Lung (tissue), 12 donors: ENCODE results near the gene ENSA. TPM values are rescaled to one million over a fixed set of nuclear protein-coding genes. Genes with fewer than 3 reads are reported as not detected.

Source experiments
- ATAC-seq: fragments of 200-7000 bp; cut with Tn5 transposase; one replicate; pipeline ENCODE4 v1.9.1; 2020; ENCODE audit warnings: moderate number of reproducible peaks; ENCODE audit not compliant: insufficient read depth, low FRiP score
- DNase-seq, 3 donors: peaks; one replicate each; pipeline ENCODE4 v3.0.0-alpha.2; 2013 to 2017
- H3K27ac ChIP-seq, 2 donors: one replicate each; pipeline ENCODE4 v1.5.1; 2013; ENCODE audit warnings: mild to moderate bottlenecking in 2 of 2, moderate library complexity in 2 of 2, control low read depth in 1 of 2, inconsistent platforms in 1 of 2, low read depth in 1 of 2, low read length in 1 of 2
- H3K27me3 ChIP-seq, 3 donors: one replicate each; pipeline ENCODE4 v1.5.1; 2013; ENCODE audit warnings: low read length in 2 of 3; ENCODE audit not compliant: control insufficient read depth in 3 of 3, insufficient read depth in 3 of 3
- H3K36me3 ChIP-seq, 4 donors: one replicate each; pipeline ENCODE4 v1.5.1; 2013; ENCODE audit warnings: low read length in 4 of 4, mild to moderate bottlenecking in 1 of 4, moderate library complexity in 1 of 4; ENCODE audit not compliant: control insufficient read depth in 4 of 4, insufficient read depth in 4 of 4
- H3K4me1 ChIP-seq, 5 donors: one replicate each; pipeline ENCODE4 v1.5.1; 2013; ENCODE audit warnings: low read length in 5 of 5, mild to moderate bottlenecking in 2 of 5, moderate library complexity in 1 of 5; ENCODE audit not compliant: control insufficient read depth in 5 of 5, insufficient read depth in 5 of 5
- H3K4me3 ChIP-seq: one replicate; pipeline ENCODE4 v1.5.1; 2013; ENCODE audit warnings: mild to moderate bottlenecking, control low read depth, moderate library complexity
- H3K9ac ChIP-seq, 2 donors: one replicate each; pipeline ENCODE4 v1.5.1; 2013; ENCODE audit warnings: low read length in 2 of 2, control low read depth in 1 of 2; ENCODE audit not compliant: insufficient read depth in 1 of 2
- H3K9me3 ChIP-seq, 4 donors: one replicate each; pipeline ENCODE4 v1.5.1; 2013; ENCODE audit warnings: low read length in 3 of 4, mild to moderate bottlenecking in 1 of 4, moderate library complexity in 1 of 4; ENCODE audit not compliant: control insufficient read depth in 4 of 4, insufficient read depth in 3 of 4
- WGBS, 2 donors: extraction: QIAGEN DNeasy Blood & Tissue Kit; methylation state at CpG; one replicate each; pipeline ENCODE4 v1.1.7; 2013; 5-methylcytosine and 5-hydroxymethylcytosine counted together
- polyA plus RNA-seq, 2 donors: library from polyadenylated mRNA; stranded (reverse); fragments of 200-250 nt; gene quantifications; one replicate each; pipeline ENCODE4 v1.2.1, GENCODE V29; 2013
- total RNA-seq, 2 donors: library from RNA; depleted of rRNA in 1 of 2; stranded (reverse); fragments of >200 nt in 1 of 2; gene quantifications; one replicate each; pipeline ENCODE4 v1.2.1, GENCODE V29; 2014 to 2021
- TF ChIP-seq, protein P1 (sequence below): IDR thresholded peaks from 2 replicates; pipeline ENCODE4 v1.5.1; 2012; ENCODE audit warnings: mild to moderate bottlenecking; ENCODE audit errors: control extremely low read depth, extremely low read depth
- donor health status: control.
- donor health status: control.
- donor health status: Bipolar disorder and iron deficiency.
- donor health status: healthy.
- donor health status: DM: yes; HTN: yes; CAD: no.

Gene ENSA
- total and polyA plus RNA-seq, 4 donors, result 133 to 245 (median 158) TPM

DNA sequence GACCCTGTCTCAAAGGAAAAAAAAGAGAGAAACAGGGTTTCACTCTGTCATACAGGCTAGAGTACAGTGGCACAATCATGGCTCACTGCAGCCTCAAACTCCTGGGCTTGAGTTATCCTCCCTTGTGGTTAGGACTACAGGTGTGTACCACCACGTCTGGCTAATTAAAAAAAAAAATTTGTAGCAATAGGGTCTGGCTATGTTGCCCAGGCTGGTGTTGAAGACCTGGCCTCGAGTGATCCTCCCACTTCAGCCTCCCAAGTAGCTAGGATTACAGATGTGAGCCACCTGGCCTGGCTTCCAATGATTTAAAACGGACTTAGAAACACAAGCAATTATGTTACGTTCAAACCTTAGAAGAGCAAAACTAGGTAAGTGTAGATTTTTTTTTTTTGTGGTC, 45.5 kb upstream of the ENSA start:
- Histone ChIP-seq H3K36me3 (peaks cover 0 to 2% (median under 1%) of the 10 kb centered on the region in 4 donors), H3K4me1 (no peaks in the 10 kb centered on the region), H3K4me3 (no peak overlapping the region), H3K27me3 (no peaks in the 10 kb centered on the region), H3K27ac (no peak overlapping the region), H3K9ac (no peak overlapping the region), H3K9me3 (no peaks in the 10 kb centered on the region)
- ATAC-seq (no peak), DNase-seq (no peak)
- 94 to 96% methylated on average over 4 of the region's 4 CpGs for WGBS, 2 donors
- TF ChIP-seq, protein P1, sequence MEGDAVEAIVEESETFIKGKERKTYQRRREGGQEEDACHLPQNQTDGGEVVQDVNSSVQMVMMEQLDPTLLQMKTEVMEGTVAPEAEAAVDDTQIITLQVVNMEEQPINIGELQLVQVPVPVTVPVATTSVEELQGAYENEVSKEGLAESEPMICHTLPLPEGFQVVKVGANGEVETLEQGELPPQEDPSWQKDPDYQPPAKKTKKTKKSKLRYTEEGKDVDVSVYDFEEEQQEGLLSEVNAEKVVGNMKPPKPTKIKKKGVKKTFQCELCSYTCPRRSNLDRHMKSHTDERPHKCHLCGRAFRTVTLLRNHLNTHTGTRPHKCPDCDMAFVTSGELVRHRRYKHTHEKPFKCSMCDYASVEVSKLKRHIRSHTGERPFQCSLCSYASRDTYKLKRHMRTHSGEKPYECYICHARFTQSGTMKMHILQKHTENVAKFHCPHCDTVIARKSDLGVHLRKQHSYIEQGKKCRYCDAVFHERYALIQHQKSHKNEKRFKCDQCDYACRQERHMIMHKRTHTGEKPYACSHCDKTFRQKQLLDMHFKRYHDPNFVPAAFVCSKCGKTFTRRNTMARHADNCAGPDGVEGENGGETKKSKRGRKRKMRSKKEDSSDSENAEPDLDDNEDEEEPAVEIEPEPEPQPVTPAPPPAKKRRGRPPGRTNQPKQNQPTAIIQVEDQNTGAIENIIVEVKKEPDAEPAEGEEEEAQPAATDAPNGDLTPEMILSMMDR, result no peak

GRCh38 chr1:150663321-150663720, 33.9 kb upstream of the ENSA start:
- H3K27ac ChIP-seq, result no peak overlapping the region
- TF ChIP-seq, protein P1, result no peak
- no peaks in the 10 kb centered on the region for H3K4me1 ChIP-seq
- H3K27me3 ChIP-seq, result no peaks in the 10 kb centered on the region
- H3K4me3 ChIP-seq, result no peak overlapping the region
- no peaks in the 10 kb centered on the region for H3K9me3 ChIP-seq
- no peak overlapping the region for H3K9ac ChIP-seq
- DNase-seq (no peak), ATAC-seq (no peak)
- H3K36me3 ChIP-seq, result peaks cover 0 to 18% (median 5%) of the 10 kb centered on the region in 4 donors
- 95 to 96% methylated on average over 7 of the region's 7 CpGs for WGBS, 2 donors

DNA sequence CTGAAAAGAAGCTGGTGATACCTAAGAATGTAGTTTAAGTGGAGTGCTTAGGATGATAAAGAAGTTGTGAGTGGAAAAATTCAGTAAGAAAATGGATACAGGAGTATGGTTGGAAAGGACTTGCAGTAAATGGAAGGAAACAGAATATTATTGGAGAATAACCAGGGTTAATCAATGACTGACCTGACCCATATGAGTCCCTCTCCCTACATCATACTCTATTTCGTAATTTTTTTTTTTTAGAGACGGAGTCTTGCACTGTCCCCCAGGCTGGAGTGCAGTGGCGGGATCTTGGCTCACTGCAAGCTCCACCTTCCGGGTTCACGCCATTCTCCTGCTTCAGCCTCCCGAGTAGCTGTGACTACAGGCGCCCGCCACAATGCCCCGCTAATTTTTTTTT, 33.4 kb upstream of the ENSA start:
- H3K36me3 ChIP-seq, result peaks cover 2 to 18% (median 5%) of the 10 kb centered on the region in 4 donors
- WGBS, 2 donors, result 95 to 97% methylated on average over 9 of the region's 9 CpGs

DNA sequence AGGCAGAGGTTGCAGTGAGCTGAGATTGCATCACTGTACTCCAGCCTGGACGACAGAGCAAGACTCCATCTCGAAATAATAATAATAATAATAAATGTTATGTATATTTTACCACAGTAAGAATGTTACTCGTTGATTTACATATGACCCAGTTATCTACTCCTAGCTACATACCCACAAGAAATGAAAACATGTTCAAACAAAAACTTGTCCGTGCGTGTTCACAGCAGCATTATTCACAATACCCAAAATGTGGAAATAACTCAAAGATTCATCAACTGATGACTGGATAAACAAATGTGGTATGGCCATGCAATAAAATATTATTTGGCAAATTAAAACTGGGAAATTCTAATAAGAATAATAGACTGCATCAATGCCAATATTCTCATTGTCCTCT, 31.7 kb upstream of the ENSA start:
- Histone ChIP-seq H3K9ac (no peak overlapping the region), H3K27ac (no peak overlapping the region), H3K36me3 (peaks cover 2 to 18% (median 5%) of the 10 kb centered on the region in 4 donors), H3K9me3 (no peaks in the 10 kb centered on the region), H3K4me3 (no peak overlapping the region), H3K27me3 (no peaks in the 10 kb centered on the region), H3K4me1 (no peaks in the 10 kb centered on the region)
- no peak for ATAC-seq
- 95 to 97% methylated on average over 5 of the region's 5 CpGs for WGBS, 2 donors
- TF ChIP-seq, protein P1, result no peak
- DNase-seq, result no peak

More for the DNA sequence above, 33.4 kb upstream of the ENSA start:
- Histone ChIP-seq H3K27me3 (no peaks in the 10 kb centered on the region), H3K4me1 (no peaks in the 10 kb centered on the region), H3K9ac (no peak overlapping the region), H3K4me3 (no peak overlapping the region), H3K9me3 (no peaks in the 10 kb centered on the region), H3K27ac (no peak overlapping the region)
- ATAC-seq (no peak), DNase-seq (no peak)
- TF ChIP-seq, protein P1, result no peak
